Measurements from ENCODE around the gene PTPRN2. TPM values are rescaled to one million over a fixed set of nuclear protein-coding genes. Genes with fewer than 3 reads are reported as not detected.

The PTPRN2 gene
- total RNA-seq, 2 experiments from 2014 or later = 0.70 TPM; not detected in 1

DNA sequence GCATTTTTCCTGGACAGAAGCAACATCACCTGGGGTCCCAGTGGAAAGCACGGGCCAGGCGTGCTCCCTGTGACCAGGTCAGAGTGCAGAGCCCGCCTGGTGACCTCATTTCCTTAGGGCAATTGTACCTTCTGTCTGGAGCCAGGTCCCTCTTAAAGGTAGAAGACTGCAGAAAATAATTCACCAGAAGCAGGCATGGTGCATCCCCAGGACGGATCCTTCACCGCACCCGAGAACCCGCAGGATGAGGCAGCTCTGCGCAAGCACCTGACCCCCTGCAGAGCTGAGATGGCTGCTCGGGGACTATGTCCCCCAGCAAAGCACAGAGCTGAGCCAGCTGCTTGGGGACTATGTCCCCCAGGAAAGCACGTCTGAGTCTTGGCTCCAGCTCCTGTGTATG lies 557.6 kb downstream of the PTPRN2 start:
- TF ChIP-seq EZH2phosphoT487 (IDR thresholded peaks at IDR 0.05; ENCODE audit: borderline replicate concordance, low read depth, low read length) (no peak), CTCF (conservative IDR thresholded peaks at IDR 0.05; ENCODE audit: low read length) (no peak)
- Histone ChIP-seq H3K4me2 (ENCODE audit: low read length) (no peak overlapping the region), H3K79me2 (ENCODE audit: insufficient read depth, low read depth, low read length) (no peaks in the 10 kb centered on the region), H3K9me2 (ENCODE audit: insufficient read depth, low read length) (no peaks in the 10 kb centered on the region), H3K27ac (ENCODE audit: low read depth, low read length, poor library complexity, severe bottlenecking) (no peak overlapping the region), H2AFZ (ENCODE audit: low read length) (no peak overlapping the region), H3K4me1 (ENCODE audit: insufficient read depth, low read length, poor library complexity, severe bottlenecking) (no peaks in the 10 kb centered on the region), H3K36me3 (ENCODE audit: insufficient read depth, low read length) (no peaks in the 10 kb centered on the region), H3K4me3 (ENCODE audit: low read depth, low read length, poor library complexity, severe bottlenecking) (no peak overlapping the region), H4K20me1 (ENCODE audit: insufficient read depth, low read length) (no peaks in the 10 kb centered on the region), H3K9me3 (ENCODE audit: low read length) (no peaks in the 10 kb centered on the region)
- POLR2A ChIA-PET = no interaction called here
- CTCF ChIA-PET (ENCODE audit: unreplicated experiment) = no interaction called here
- intact Hi-C loops (cut with micrococcal nuclease; ENCODE audit: unreplicated experiment) = no loop called here
- DNase-seq (ENCODE audit: low spot score) = no peak
- BruUV-seq (replicated peaks) = no TSS peak

- H4K20me1 ChIP-seq (ENCODE audit: insufficient read depth, low read length) = no peaks in the 10 kb centered on the region
- no peaks in the 10 kb centered on the region for H3K9me2 ChIP-seq (ENCODE audit: insufficient read depth, low read length)
- no peak for TF ChIP-seq CTCF (conservative IDR thresholded peaks at IDR 0.05; ENCODE audit: low read length)
- no peak for TF ChIP-seq EZH2phosphoT487 (IDR thresholded peaks at IDR 0.05; ENCODE audit: borderline replicate concordance, low read depth, low read length)
- H3K4me1 ChIP-seq (ENCODE audit: insufficient read depth, low read length, poor library complexity, severe bottlenecking) = no peaks in the 10 kb centered on the region
- no peak overlapping the region for H3K4me2 ChIP-seq (ENCODE audit: low read length)
- H3K36me3 ChIP-seq (ENCODE audit: insufficient read depth, low read length) = no peaks in the 10 kb centered on the region
- intact Hi-C loops (cut with micrococcal nuclease; ENCODE audit: unreplicated experiment) = no loop called here
- no peak overlapping the region for H3K4me3 ChIP-seq (ENCODE audit: low read depth, low read length, poor library complexity, severe bottlenecking)
- CTCF ChIA-PET (ENCODE audit: unreplicated experiment) = no interaction called here
- no TSS peak for BruUV-seq (replicated peaks)
- H3K79me2 ChIP-seq (ENCODE audit: insufficient read depth, low read depth, low read length) = no peaks in the 10 kb centered on the region
- POLR2A ChIA-PET = no interaction called here
- H2AFZ ChIP-seq (ENCODE audit: low read length) = no peak overlapping the region
- no peaks in the 10 kb centered on the region for H3K9me3 ChIP-seq (ENCODE audit: low read length)
- no peak overlapping the region for H3K27ac ChIP-seq (ENCODE audit: low read depth, low read length, poor library complexity, severe bottlenecking)
- no peak for DNase-seq (ENCODE audit: low spot score)
Measured at GRCh38 chr7:158029509-158029908, 558.1 kb downstream of the PTPRN2 start.

DNA sequence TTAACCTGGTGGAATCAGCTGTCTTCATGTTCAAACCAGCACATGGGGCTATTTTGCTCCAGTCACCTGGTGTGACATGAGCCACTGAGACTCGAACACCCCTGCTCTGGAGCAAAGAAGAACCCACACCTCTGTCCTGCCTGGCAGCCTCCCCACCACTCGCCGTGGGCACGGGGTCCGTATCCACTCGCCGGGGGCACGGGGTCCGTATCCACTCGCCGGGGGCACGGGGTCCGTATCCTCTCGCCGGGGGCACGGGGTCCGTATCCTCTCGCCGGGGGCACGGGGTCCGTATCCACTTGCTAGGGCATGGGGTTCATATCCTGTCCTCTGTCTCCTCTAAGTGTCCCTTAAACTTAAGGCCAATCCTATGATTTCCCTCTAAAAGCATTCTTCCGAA lies 558.7 kb downstream of the PTPRN2 start:
- intact Hi-C loops (cut with micrococcal nuclease; ENCODE audit: unreplicated experiment) = no loop called here
- no peak for DNase-seq (ENCODE audit: low spot score)
- no peak for TF ChIP-seq CTCF (conservative IDR thresholded peaks at IDR 0.05; ENCODE audit: low read length)
- no peak for TF ChIP-seq EZH2phosphoT487 (IDR thresholded peaks at IDR 0.05; ENCODE audit: borderline replicate concordance, low read depth, low read length)
- H3K9me3 ChIP-seq (ENCODE audit: low read length) = no peaks in the 10 kb centered on the region
- H3K4me1 ChIP-seq (ENCODE audit: insufficient read depth, low read length, poor library complexity, severe bottlenecking) = no peaks in the 10 kb centered on the region
- no peaks in the 10 kb centered on the region for H3K79me2 ChIP-seq (ENCODE audit: insufficient read depth, low read depth, low read length)
- CTCF ChIA-PET (ENCODE audit: unreplicated experiment) = no interaction called here
- BruUV-seq (replicated peaks) = no TSS peak
- H3K9me2 ChIP-seq (ENCODE audit: insufficient read depth, low read length) = no peaks in the 10 kb centered on the region
- H3K4me2 ChIP-seq (ENCODE audit: low read length) = no peak overlapping the region
- no peaks in the 10 kb centered on the region for H4K20me1 ChIP-seq (ENCODE audit: insufficient read depth, low read length)
- no peak overlapping the region for H2AFZ ChIP-seq (ENCODE audit: low read length)
- no peaks in the 10 kb centered on the region for H3K36me3 ChIP-seq (ENCODE audit: insufficient read depth, low read length)
- H3K27ac ChIP-seq (ENCODE audit: low read depth, low read length, poor library complexity, severe bottlenecking) = no peak overlapping the region
- no peak overlapping the region for H3K4me3 ChIP-seq (ENCODE audit: low read depth, low read length, poor library complexity, severe bottlenecking)
- POLR2A ChIA-PET = no interaction called here

Measured in OCI-LY7 (cell line).